Left colon (tissue), 2 donors: ENCODE measurements around the gene FNDC3A. TPM values are rescaled to one million over a fixed set of nuclear protein-coding genes. Genes with fewer than 3 reads are reported as not detected.

Experiments
- total RNA-seq, 2 donors: library from RNA; stranded (reverse); fragmentation: NEBNext Ultra II Directional; extraction: Animal tissue kit (Norgen Biotek cat#: 25700); gene quantifications; one replicate each; pipeline ENCODE4 v1.2.1, GENCODE V29; 2021
- donor health status: DM: no; HTN: no; CAD: no.
- donor health status: DM: yes; HTN: yes; CAD: no.

Gene FNDC3A
- total RNA-seq, 2 donors from 2014 or later, result 43.1 to 49.9 TPM

Other genes starting within 250 kb of the FNDC3A start
- not detected for gene MLNR, start 244.4 kb downstream of the FNDC3A start, total RNA-seq